ENCODE measurements around the gene LNPK.

Gene LNPK

GRCh38 chr2:175884697-175885393 is 117.2 kb downstream of the LNPK start:
- TF ChIP-seq CTCF (conservative IDR thresholded peaks at IDR 0.05; ENCODE audit: low read length): no peak
- DNase-seq (ENCODE audit: low read depth): no peak
- no peak overlapping the region for H3K4me3 ChIP-seq (ENCODE audit: low read length)

GRCh38 chr2:175883586-175884194 is 118.4 kb downstream of the LNPK start:
- DNase-seq (ENCODE audit: low read depth): no peak
- H3K4me3 ChIP-seq (ENCODE audit: low read length): no peak overlapping the region
- TF ChIP-seq CTCF (conservative IDR thresholded peaks at IDR 0.05; ENCODE audit: low read length): no peak

- no peak overlapping the region for H3K4me3 ChIP-seq (ENCODE audit: low read length)
- TF ChIP-seq CTCF (conservative IDR thresholded peaks at IDR 0.05; ENCODE audit: low read length): no peak
Measured at GRCh38 chr2:175879679-175880078, 122.4 kb downstream of the LNPK start.

GRCh38 chr2:175877845-175878544 is 124.1 kb downstream of the LNPK start:
- peak; percentile 33 for DNase-seq (ENCODE audit: low read depth)
- no peak overlapping the region for H3K4me3 ChIP-seq (ENCODE audit: low read length)
- no peak for TF ChIP-seq CTCF (conservative IDR thresholded peaks at IDR 0.05; ENCODE audit: low read length)

More at GRCh38 chr2:175879679-175880078, 122.4 kb downstream of the LNPK start:
- no peak for DNase-seq (ENCODE audit: low read depth)

- peak; percentile 30 for DNase-seq (ENCODE audit: low read depth)
- H3K4me3 ChIP-seq (ENCODE audit: low read length): no peak overlapping the region
- no peak for TF ChIP-seq CTCF (conservative IDR thresholded peaks at IDR 0.05; ENCODE audit: low read length)
Measured at GRCh38 chr2:175874291-175874690, 127.8 kb downstream of the LNPK start.

Data from AG10803 (cell line).